GM23248 (cell line): ENCODE results near the gene GASK1A. TPM values are rescaled to one million over a fixed set of nuclear protein-coding genes. Genes with fewer than 3 reads are reported as not detected.

ENCODE experiments used
- DNase-seq: peaks from one replicate; pipeline ENCODE4 v3.0.0-alpha.2; 2015
- H2AFZ ChIP-seq: fragments of 200-600 bp; sonication (generic); 2 replicates; pipeline ENCODE4 v1.6.1; 2016; ENCODE audit warnings: antibody characterized with exemption
- H3F3A ChIP-seq: fragments of 200-600 bp; sonication (generic); 2 replicates; pipeline ENCODE4 v1.6.1; 2016; ENCODE audit warnings: mild to moderate bottlenecking, antibody characterized with exemption, mixed run types; ENCODE audit not compliant: insufficient read depth
- H3K27ac ChIP-seq: fragments of 200-600 bp; sonication (generic); 2 replicates; pipeline ENCODE4 v1.5.1; 2016; ENCODE audit warnings: mild to moderate bottlenecking
- H3K27me3 ChIP-seq: fragments of 200-600 bp; sonication (generic); replicated peaks from 2 replicates; pipeline ENCODE4 v1.6.1; 2016; ENCODE audit warnings: mild to moderate bottlenecking; ENCODE audit not compliant: insufficient read depth
- H3K36me3 ChIP-seq: fragments of 200-600 bp; sonication (generic); 2 replicates; pipeline ENCODE4 v1.6.1; 2016; ENCODE audit warnings: low read depth, mild to moderate bottlenecking
- H3K4me1 ChIP-seq: fragments of 200-600 bp; sonication (generic); 2 replicates; pipeline ENCODE4 v1.6.1; 2016; ENCODE audit warnings: mild to moderate bottlenecking; ENCODE audit not compliant: insufficient read depth
- H3K4me2 ChIP-seq: fragments of 200-600 bp; sonication (generic); one replicate; pipeline ENCODE4 v1.6.1; 2016; ENCODE audit warnings: mild to moderate bottlenecking; ENCODE audit not compliant: unreplicated experiment
- H3K4me3 ChIP-seq: fragments of 200-600 bp; sonication (generic); 2 replicates; pipeline ENCODE4 v1.5.1; 2016; ENCODE audit warnings: mild to moderate bottlenecking
- H3K79me2 ChIP-seq: fragments of 200-600 bp; sonication (generic); 2 replicates; pipeline ENCODE4 v1.6.1; 2016; ENCODE audit warnings: mild to moderate bottlenecking; ENCODE audit not compliant: insufficient read depth
- H3K9ac ChIP-seq: fragments of 200-600 bp; sonication (generic); 2 replicates; pipeline ENCODE4 v1.6.1; 2016; ENCODE audit warnings: mild to moderate bottlenecking
- H3K9me2 ChIP-seq: fragments of 200-600 bp; sonication (generic); 2 replicates; pipeline ENCODE4 v1.6.1; 2016; ENCODE audit warnings: mixed run types, mild to moderate bottlenecking, moderate library complexity; ENCODE audit not compliant: insufficient read depth
- H3K9me3 ChIP-seq: fragments of 200-600 bp; sonication (generic); one replicate; pipeline ENCODE4 v1.6.1; 2017; ENCODE audit warnings: low read depth
- H4K20me1 ChIP-seq: fragments of 200-600 bp; sonication (generic); 2 replicates; pipeline ENCODE4 v1.6.0; 2016; ENCODE audit not compliant: insufficient read depth
- EZH2 ChIP-seq: fragments of 200-600 bp; sonication (generic); IDR thresholded peaks from 2 replicates; pipeline ENCODE4 v1.6.1; 2018; ENCODE audit warnings: antibody characterized with exemption, mild to moderate bottlenecking; ENCODE audit not compliant: insufficient read depth, poor library complexity, severe bottlenecking
- EZH2phosphoT487 ChIP-seq: fragments of 200-600 bp; sonication (generic); IDR thresholded peaks from 2 replicates; pipeline ENCODE4 v1.6.1; 2018; ENCODE audit warnings: antibody characterized with exemption, moderate library complexity, mild to moderate bottlenecking, low read depth; ENCODE audit not compliant: insufficient read depth
- WGBS, 2 experiments: methylation state at CpG; one replicate each; pipeline ENCODE4 v1.1.6; 2015 to 2017; ENCODE audit warnings: low lambda C conversion rate in 2 of 2, low coverage in 1 of 2; ENCODE audit errors: missing lambda C conversion rate in 2 of 2; 5-methylcytosine and 5-hydroxymethylcytosine counted together
- in situ Hi-C: fragments of 300-500 bp; cut with MboI; formaldehyde crosslinking; loops from 2 replicates; pipeline ENCODE4 v1.15.0; 2020
- polyA plus RNA-seq: library from polyadenylated mRNA; unstranded; fragments of >200 nt; fragmentation: Nextera tagmentation; extraction: Ambion mirVana; gene quantifications from 2 replicates; pipeline ENCODE4 v1.2.1, GENCODE V29; 2016
- total RNA-seq: library from RNA; depleted of rRNA; stranded (reverse); fragments of >200 nt; shearing (Covaris generic); gene quantifications from 2 replicates; pipeline ENCODE4 v1.2.3, GENCODE V29; 2014

The GASK1A gene
- total and polyA plus RNA-seq, 2 experiments from 2014 or later, result 0.08 to 1.8 TPM

- Histone ChIP-seq H3K27me3 (no peaks in the 10 kb centered on the region; the same call in 1 of the 2 replicates), H3F3A (no peaks in the 10 kb centered on the region), H3K4me1 (no peaks in the 10 kb centered on the region), H3K36me3 (no peaks in the 10 kb centered on the region), H3K79me2 (no peaks in the 10 kb centered on the region), H3K27ac (no peak overlapping the region), H2AFZ (no peak overlapping the region), H3K4me2 (no peak overlapping the region), H3K9me3 (peaks cover 6% of the 10 kb centered on the region), H4K20me1 (no peaks in the 10 kb centered on the region), H3K9me2 (no peaks in the 10 kb centered on the region), H3K9ac (no peak overlapping the region), H3K4me3 (no peak overlapping the region)
- DNase-seq, result no peak
- WGBS, 2 experiments, result 82 to 87% methylated on average over 12 of the region's 12 CpGs
- TF ChIP-seq EZH2, result no peak
- no peak for TF ChIP-seq EZH2phosphoT487
- in situ Hi-C loops, result no loop called here
These were observed 74.2 kb downstream of the GASK1A start for GRCh38 chr3:43053291-43053690.

- no peak for TF ChIP-seq EZH2
- TF ChIP-seq EZH2phosphoT487, result no peak
- H3K27ac ChIP-seq, result no peak overlapping the region
- peaks cover 6% of the 10 kb centered on the region for H3K9me3 ChIP-seq
- 63 to 71% methylated on average over 5 of the region's 5 CpGs for WGBS, 2 experiments
- no peak for DNase-seq
- peaks cover 4% of the 10 kb centered on the region; the same call in 1 of the 2 replicates for H3K27me3 ChIP-seq
- no peak overlapping the region for H3K4me3 ChIP-seq
- H3K9ac ChIP-seq, result no peak overlapping the region
- H3K4me2 ChIP-seq, result no peak overlapping the region
- H3K4me1 ChIP-seq, result no peaks in the 10 kb centered on the region
- H2AFZ ChIP-seq, result no peak overlapping the region
- H3K36me3 ChIP-seq, result no peaks in the 10 kb centered on the region
- H3F3A ChIP-seq, result no peaks in the 10 kb centered on the region
- no peaks in the 10 kb centered on the region for H3K9me2 ChIP-seq
- H3K79me2 ChIP-seq, result no peaks in the 10 kb centered on the region
- H4K20me1 ChIP-seq, result no peaks in the 10 kb centered on the region
- in situ Hi-C loops, result no loop called here
These were observed 75.6 kb downstream of the GASK1A start for GRCh38 chr3:43054754-43055153.

DNA sequence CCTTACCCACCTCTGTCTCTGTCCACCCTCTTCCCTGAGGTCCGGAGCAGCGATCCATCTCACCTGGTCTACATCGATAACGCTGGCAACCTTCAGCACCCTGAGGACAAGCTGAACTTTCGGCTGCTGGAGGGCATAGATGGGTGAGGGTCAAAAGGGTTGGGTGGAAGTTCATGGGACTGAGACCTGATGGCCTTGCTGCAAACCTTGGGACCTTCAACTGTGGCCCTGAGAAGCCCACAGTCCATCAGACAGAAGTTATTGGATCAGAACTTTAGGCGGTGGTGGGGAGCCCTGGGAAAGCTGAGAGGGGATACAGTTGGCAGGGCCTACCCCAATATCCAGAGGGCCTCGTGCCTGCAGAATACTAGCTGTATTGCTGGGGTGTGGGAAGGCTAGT is 76.3 kb downstream of the GASK1A start:
- Histone ChIP-seq H3K27ac (no peak overlapping the region), H3K9ac (no peak overlapping the region), H4K20me1 (no peaks in the 10 kb centered on the region), H3K4me2 (no peak overlapping the region), H3K79me2 (no peaks in the 10 kb centered on the region), H3K4me3 (no peak overlapping the region), H3K4me1 (no peaks in the 10 kb centered on the region), H3K9me2 (no peaks in the 10 kb centered on the region), H3K36me3 (no peaks in the 10 kb centered on the region), H3K27me3 (peaks cover 4% of the 10 kb centered on the region; the same call in 1 of the 2 replicates), H2AFZ (no peak overlapping the region), H3F3A (no peaks in the 10 kb centered on the region), H3K9me3 (peaks cover 4% of the 10 kb centered on the region)
- DNase-seq, result no peak
- in situ Hi-C loops, result no loop called here
- 68 to 78% methylated on average over 7 of the region's 7 CpGs for WGBS, 2 experiments
- TF ChIP-seq EZH2phosphoT487, result no peak
- no peak for TF ChIP-seq EZH2

DNA sequence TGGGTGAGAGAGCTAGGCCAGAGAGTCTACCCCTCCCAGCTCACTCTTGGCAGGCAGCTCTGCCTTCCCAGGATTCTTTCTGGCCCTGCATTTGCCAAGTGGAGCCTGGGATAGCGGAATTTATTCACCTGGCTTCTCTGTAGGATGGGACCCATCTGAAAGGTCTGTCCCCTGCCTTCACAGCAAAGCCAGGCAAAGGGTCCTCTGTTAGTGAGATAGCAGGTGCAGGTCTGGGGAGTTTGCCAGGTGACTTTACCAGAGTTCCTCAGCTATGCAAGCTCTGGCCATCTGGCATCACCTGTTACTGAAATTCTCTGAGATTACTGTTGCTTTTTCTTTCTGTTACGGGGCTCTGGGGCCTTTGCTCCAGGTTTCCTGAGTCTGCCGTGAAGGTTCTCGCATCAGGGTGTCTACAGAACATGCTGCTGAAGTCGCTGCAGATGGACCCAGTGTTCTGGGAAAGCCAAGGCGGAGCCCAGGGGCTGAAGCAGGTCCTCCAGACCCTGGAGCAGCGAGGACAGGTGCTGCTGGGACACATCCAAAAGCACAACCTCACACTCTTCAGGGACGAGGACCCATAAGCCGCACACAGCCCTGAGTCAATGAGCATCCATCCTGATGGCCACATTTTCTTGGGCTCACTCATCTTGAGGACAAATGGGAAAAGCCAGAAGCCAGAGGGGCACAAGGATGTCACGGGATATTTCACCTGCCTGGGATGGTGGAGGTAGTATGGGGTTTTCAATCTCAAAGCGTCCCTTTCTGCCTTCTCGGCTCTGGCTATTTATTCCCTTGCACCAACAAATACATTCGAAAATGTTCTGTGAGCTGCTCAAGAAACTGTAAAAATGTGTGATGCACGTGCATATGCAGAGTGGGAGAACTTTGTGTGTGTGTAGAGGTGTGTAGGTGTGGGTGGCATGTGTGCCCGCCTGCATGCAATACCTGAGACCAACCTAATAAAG is 77.0 kb downstream of the GASK1A start:
- Histone ChIP-seq H3K36me3 (no peaks in the 10 kb centered on the region), H3K9ac (no peak overlapping the region), H3K9me3 (no peaks in the 10 kb centered on the region), H3K27me3 (peaks cover 4% of the 10 kb centered on the region; the same call in 1 of the 2 replicates), H3K79me2 (no peaks in the 10 kb centered on the region), H4K20me1 (no peaks in the 10 kb centered on the region), H3K27ac (no peak overlapping the region), H3K9me2 (no peaks in the 10 kb centered on the region), H3K4me2 (no peak overlapping the region), H3K4me1 (no peaks in the 10 kb centered on the region), H3F3A (no peaks in the 10 kb centered on the region), H3K4me3 (no peak overlapping the region), H2AFZ (no peak overlapping the region)
- in situ Hi-C loops, result no loop called here
- no peak for DNase-seq
- TF ChIP-seq EZH2 (no peak), EZH2phosphoT487 (no peak)
- WGBS, 2 experiments, result 47 to 54% methylated on average over 15 of the region's 15 CpGs
